Uterus (tissue), 2 donors: ENCODE results near the gene OR10P1.

Source experiments
- CTCF ChIP-seq, 4 experiments: fragments of 200-600 bp in 2 of 4; fragments of 450-650 bp in 2 of 4; sonication (generic) in 2 of 4; IDR thresholded peaks; one replicate each; pipeline ENCODE4 v1.5.1; 2016 to 2019; ENCODE audit warnings: antibody characterized with exemption in 4 of 4, mild to moderate bottlenecking in 2 of 4, moderate library complexity in 1 of 4
- POLR2A ChIP-seq, 2 donors: fragments of 450-650 bp; IDR thresholded peaks; one replicate each; pipeline ENCODE4 v1.6.1; 2016; ENCODE audit warnings: antibody characterized with exemption in 2 of 2, mild to moderate bottlenecking in 1 of 2, moderate library complexity in 1 of 2

- TF ChIP-seq CTCF (IDR thresholded peaks at IDR 0.05) (no peak), POLR2A (IDR thresholded peaks at IDR 0.05) (no peak)
Measured at GRCh38 chr12:55676707-55677106, 40.0 kb downstream of the OR10P1 start.
